Ascending aorta (tissue), 2 donors: ENCODE results near the gene L2HGDH. TPM values are rescaled to one million over a fixed set of nuclear protein-coding genes. Genes with fewer than 3 reads are reported as not detected.

Source experiments
- DNase-seq, 2 donors: peaks; one replicate each; pipeline ENCODE4 v3.0.0-alpha.2; 2019; ENCODE audit warnings: low spot score in 2 of 2
- H3K27ac ChIP-seq, 2 donors: fragments of 200-600 bp; sonication (generic); one replicate each; pipeline ENCODE4 v1.5.1; 2016 to 2017; ENCODE audit warnings: mild to moderate bottlenecking in 1 of 2
- H3K27me3 ChIP-seq: fragments of 200-600 bp; sonication (generic); one replicate; pipeline ENCODE4 v1.5.1; 2017
- H3K36me3 ChIP-seq, 2 donors: fragments of 200-600 bp; sonication (generic); one replicate each; pipeline ENCODE4 v1.5.1; 2016
- H3K4me1 ChIP-seq, 2 donors: fragments of 200-600 bp; sonication (generic); one replicate each; pipeline ENCODE4 v1.5.1; 2016 to 2017; ENCODE audit warnings: mild to moderate bottlenecking in 1 of 2
- H3K4me3 ChIP-seq, 2 donors: fragments of 200-600 bp; sonication (generic); one replicate each; pipeline ENCODE4 v1.5.1; 2016 to 2017; ENCODE audit warnings: mild to moderate bottlenecking in 1 of 2
- H3K9me3 ChIP-seq, 2 donors: fragments of 200-600 bp; sonication (generic); one replicate each; pipeline ENCODE4 v1.5.1; 2016
- CTCF ChIP-seq, 3 experiments: fragments of 200-600 bp in 2 of 3; fragments of 450-650 bp in 1 of 3; sonication (generic) in 2 of 3; IDR thresholded peaks; one replicate each; pipeline ENCODE4 v1.5.1; 2016 to 2019; ENCODE audit warnings: antibody characterized with exemption in 3 of 3, mild to moderate bottlenecking in 1 of 3, moderate library complexity in 1 of 3
- intact Hi-C: fragments of 100-400 bp; cut with DNase I; formaldehyde crosslinking; loops from one replicate; pipeline ENCODE4 v1.15.1; 2023
- total RNA-seq: library from RNA; depleted of rRNA; stranded (reverse); fragments of >200 nt; gene quantifications from one replicate; pipeline ENCODE4 v1.1.0, GENCODE V29; 2016

Gene L2HGDH
- total RNA-seq, 1 donor from 2014 or later = 1.5 TPM

GRCh38 chr14:50218501-50218900, 93.5 kb downstream of the L2HGDH start:
- no peaks in the 10 kb centered on the region for H3K27me3 ChIP-seq
- DNase-seq = no peak
- no peak for TF ChIP-seq CTCF (IDR thresholded peaks at IDR 0.05)

GRCh38 chr14:50215416-50215815, 96.6 kb downstream of the L2HGDH start:
- H3K4me3 ChIP-seq = no peak overlapping the region
- DNase-seq = no peak
- no peaks in the 10 kb centered on the region for H3K27me3 ChIP-seq
- H3K27ac ChIP-seq = no peak overlapping the region
- H3K4me1 ChIP-seq = peaks cover 0 to 16% of the 10 kb centered on the region in 2 donors
- intact Hi-C loops = no loop called here
- no peaks in the 10 kb centered on the region for H3K36me3 ChIP-seq
- no peaks in the 10 kb centered on the region for H3K9me3 ChIP-seq
- no peak for TF ChIP-seq CTCF (IDR thresholded peaks at IDR 0.05)

More at GRCh38 chr14:50218501-50218900, 93.5 kb downstream of the L2HGDH start:
- intact Hi-C loops = no loop called here
- no peaks in the 10 kb centered on the region for H3K36me3 ChIP-seq
- H3K27ac ChIP-seq = no peak overlapping the region
- H3K4me3 ChIP-seq = no peak overlapping the region
- H3K4me1 ChIP-seq = peaks cover 0 to 19% of the 10 kb centered on the region in 2 donors
- H3K9me3 ChIP-seq = no peaks in the 10 kb centered on the region

GRCh38 chr14:50213795-50214194, 98.2 kb downstream of the L2HGDH start:
- no peak overlapping the region for H3K4me3 ChIP-seq

GRCh38 chr14:50212726-50213125, 99.3 kb downstream of the L2HGDH start:
- H3K9me3 ChIP-seq = no peaks in the 10 kb centered on the region
- H3K27ac ChIP-seq = no peak overlapping the region
- H3K4me3 ChIP-seq = no peak overlapping the region
- TF ChIP-seq CTCF (IDR thresholded peaks at IDR 0.05) = no peak
- H3K4me1 ChIP-seq = peaks cover 0 to 16% of the 10 kb centered on the region in 2 donors
- H3K27me3 ChIP-seq = no peaks in the 10 kb centered on the region
- H3K36me3 ChIP-seq = no peaks in the 10 kb centered on the region
- DNase-seq = no peak
- intact Hi-C loops = no loop called here

More at GRCh38 chr14:50213795-50214194, 98.2 kb downstream of the L2HGDH start:
- intact Hi-C loops = no loop called here
- Histone ChIP-seq H3K27me3 (no peaks in the 10 kb centered on the region), H3K36me3 (no peaks in the 10 kb centered on the region), H3K27ac (no peak overlapping the region), H3K9me3 (no peaks in the 10 kb centered on the region), H3K4me1 (peaks cover 0 to 16% of the 10 kb centered on the region in 2 donors)
- no peak for TF ChIP-seq CTCF (IDR thresholded peaks at IDR 0.05)
- DNase-seq = no peak

GRCh38 chr14:50210074-50210473, 102.0 kb downstream of the L2HGDH start:
- H3K27me3 ChIP-seq = no peaks in the 10 kb centered on the region
- intact Hi-C loops = no loop called here
- TF ChIP-seq CTCF (IDR thresholded peaks at IDR 0.05) = no peak
- no peak overlapping the region for H3K27ac ChIP-seq
- peaks cover 0 to 8% of the 10 kb centered on the region in 2 donors for H3K4me1 ChIP-seq
- DNase-seq = no peak
- no peak overlapping the region for H3K4me3 ChIP-seq
- H3K36me3 ChIP-seq = no peaks in the 10 kb centered on the region
- no peaks in the 10 kb centered on the region for H3K9me3 ChIP-seq

GRCh38 chr14:50198499-50198898, 113.5 kb downstream of the L2HGDH start:
- Histone ChIP-seq H3K4me1 (no peaks in the 10 kb centered on the region), H3K9me3 (no peaks in the 10 kb centered on the region), H3K4me3 (no peak overlapping the region), H3K27me3 (no peaks in the 10 kb centered on the region), H3K36me3 (peaks cover 39 to 51% of the 10 kb centered on the region in 2 donors), H3K27ac (no peak overlapping the region)
- DNase-seq = no peak
- TF ChIP-seq CTCF (IDR thresholded peaks at IDR 0.05) = no peak
- intact Hi-C loops = no loop called here
